GDM1 (cell line): Measurements from ENCODE around the gene HERC2.
"Not testable (repeated sequence)": the region's sequence is repeated elsewhere in the genome, so short reads cannot be mapped to it uniquely, and the experiment has no call there.

Experiments
- DNase-seq: peaks from one replicate; lab custom pipeline; 2025; lab: John Stamatoyannopoulos, UW

Gene HERC2

DNA sequence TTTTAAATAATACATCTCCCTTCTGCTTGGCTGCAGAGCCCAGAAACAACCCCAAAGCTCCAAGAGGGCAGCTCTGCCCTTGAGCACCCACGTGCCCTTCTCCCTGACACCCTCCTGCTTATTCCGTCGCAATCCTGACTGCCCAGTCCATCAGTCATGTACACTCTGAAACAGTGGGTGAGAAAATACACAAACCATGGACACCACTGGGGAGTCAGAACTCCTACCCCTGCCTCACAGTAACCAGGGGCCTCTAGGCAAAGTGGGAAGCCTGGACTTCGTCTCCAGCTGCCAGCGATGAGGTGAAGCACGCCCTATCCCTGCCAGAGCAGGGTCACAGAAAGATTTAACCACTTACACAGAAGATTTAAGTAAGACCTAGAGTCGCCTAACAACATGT lies 40.1 kb downstream of the HERC2 start:
- no peak for DNase-seq

- no peak for DNase-seq
Measured at GRCh38 chr15:28274635-28275034, 47.3 kb downstream of the HERC2 start.

GRCh38 chr15:28273873-28274610 lies 47.9 kb downstream of the HERC2 start:
- no peak for DNase-seq

- DNase-seq = no peak
Measured at GRCh38 chr15:28273468-28273867, 48.5 kb downstream of the HERC2 start.

DNA sequence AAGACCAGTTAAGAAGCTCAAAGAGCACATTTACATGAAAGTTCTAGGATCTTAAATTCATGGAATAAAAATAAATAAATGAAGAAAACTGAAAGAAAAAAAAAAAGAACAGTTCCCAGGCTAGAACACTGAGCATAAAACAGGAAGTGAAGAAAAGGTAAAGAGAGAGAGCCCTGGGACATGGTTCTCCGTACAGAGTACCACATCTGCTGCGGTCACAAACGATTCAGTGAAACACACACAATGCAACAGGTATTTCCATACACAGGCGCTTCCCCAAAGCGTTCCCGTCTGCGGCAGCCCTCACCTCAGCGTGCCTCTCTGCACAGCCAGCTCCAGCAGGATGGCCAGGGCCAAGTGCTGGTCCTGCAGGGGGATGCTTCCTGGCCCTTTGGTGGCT lies 49.4 kb downstream of the HERC2 start:
- DNase-seq = no peak

GRCh38 chr15:28271697-28272260 lies 50.2 kb downstream of the HERC2 start:
- DNase-seq = no peak

GRCh38 chr15:28269097-28269496 lies 52.9 kb downstream of the HERC2 start:
- no peak for DNase-seq

- no peak for DNase-seq
Measured at GRCh38 chr15:28267727-28268126, 54.3 kb downstream of the HERC2 start.

DNA sequence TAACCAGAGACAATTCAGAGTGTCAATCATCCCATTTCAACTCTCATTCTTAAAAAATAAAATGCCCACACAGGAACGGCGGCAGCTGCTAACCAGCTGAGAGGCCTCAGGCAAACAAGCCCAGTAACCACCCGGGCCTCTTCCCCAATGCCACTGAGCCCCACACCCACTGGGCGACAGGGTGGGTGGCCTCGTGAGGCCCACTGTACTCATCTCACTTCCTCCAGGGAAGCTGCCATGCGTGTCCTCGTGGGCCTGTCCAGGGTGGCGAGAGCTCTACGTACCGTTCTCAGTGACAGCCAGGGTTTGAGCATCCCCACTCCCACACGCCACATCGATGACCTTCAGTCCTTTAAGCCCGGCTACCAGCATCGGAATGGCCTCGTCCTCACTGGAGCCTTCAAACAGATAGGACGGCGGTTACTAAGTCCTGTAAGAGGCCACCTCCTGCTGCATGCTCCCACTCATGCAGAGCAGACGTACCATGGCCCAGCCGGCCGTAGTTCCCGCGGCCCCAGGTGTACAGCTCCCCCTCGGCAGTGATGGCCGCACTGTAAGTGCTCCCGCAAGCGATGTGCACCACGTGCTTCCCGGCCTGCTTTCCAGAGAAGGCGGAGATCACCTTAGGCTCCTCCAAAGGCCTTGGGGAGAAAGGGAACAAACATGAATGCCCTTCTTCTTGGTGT lies 56.5 kb downstream of the HERC2 start:
- no peak for DNase-seq

- DNase-seq = no peak
Measured at GRCh38 chr15:28264166-28264565, 57.8 kb downstream of the HERC2 start.

DNA sequence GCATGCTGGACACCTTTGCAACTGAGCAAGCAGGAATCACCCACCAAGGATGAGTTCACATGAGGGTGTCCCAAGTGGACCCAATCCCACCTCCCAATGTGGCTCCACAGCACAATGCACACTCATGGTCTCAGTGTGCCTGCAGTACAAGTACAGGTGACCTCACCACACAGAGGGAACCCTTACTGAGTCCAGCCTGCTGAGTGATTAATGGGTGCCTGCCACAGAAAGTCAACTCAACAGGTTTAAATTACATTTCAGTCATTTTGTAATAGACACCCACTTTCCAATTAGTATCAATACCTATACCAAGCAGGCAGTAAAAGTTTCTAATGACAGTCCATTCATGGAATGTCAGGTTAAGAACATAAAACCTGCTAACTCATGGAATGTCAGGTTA lies 59.5 kb downstream of the HERC2 start:
- no peak for DNase-seq

DNA sequence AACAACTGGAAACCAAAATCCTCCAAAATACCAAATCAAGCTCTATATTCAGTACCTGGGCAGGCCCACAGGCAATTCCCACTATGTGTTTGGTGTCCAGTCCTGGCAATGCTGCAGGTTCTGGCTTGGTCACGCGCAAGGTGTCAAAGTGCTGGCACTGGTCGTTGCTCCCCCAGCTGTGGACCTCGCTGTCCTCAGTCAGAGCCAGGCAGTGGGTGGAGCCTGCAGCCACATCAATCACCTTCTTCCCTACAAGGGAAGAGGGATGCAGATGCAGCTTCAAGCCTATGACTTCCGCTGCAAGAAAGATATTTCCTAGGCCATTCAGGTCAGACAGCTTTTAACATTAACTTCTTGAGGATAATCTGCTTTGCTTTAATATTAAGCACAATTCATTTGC lies 61.3 kb downstream of the HERC2 start:
- no peak for DNase-seq

DNA sequence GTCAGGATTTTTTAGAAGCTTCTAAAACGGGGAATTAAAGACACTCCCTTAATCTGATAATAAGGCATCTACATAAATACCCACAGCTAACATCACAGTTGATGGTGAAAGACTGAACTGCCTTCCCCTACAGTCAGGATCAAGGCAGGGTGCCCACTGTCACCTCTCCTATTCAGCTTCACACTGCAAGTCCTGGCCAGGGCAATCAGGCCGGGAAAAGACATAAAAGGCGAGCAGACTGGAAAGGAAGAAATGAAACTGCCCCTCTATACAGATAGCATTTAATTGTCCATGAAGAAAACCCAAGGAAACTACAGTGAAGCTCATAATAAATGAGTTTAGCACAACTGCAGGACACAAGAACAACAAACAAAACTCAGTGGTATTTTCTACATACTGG lies 61.7 kb downstream of the HERC2 start:
- DNase-seq = no peak

DNA sequence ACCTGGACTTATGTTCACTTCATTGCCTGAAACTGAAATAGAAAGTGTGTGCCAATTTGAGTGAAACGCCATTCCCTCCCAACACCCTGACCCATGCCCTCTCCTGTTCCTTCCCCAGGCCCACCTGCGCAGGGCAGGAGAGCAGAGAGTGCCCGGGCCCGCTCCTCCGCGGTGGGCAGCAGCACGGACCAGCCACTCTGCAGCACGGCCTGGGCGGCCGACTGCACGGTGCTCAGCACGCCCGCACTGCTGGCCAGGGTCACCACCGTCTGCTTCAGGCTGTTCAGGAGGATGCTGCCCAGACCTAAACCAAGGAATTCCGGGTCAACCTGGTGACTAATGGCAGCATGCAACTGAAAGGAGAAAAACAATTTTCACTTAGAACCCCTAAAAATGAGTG lies 66.0 kb downstream of the HERC2 start:
- no peak for DNase-seq

DNA sequence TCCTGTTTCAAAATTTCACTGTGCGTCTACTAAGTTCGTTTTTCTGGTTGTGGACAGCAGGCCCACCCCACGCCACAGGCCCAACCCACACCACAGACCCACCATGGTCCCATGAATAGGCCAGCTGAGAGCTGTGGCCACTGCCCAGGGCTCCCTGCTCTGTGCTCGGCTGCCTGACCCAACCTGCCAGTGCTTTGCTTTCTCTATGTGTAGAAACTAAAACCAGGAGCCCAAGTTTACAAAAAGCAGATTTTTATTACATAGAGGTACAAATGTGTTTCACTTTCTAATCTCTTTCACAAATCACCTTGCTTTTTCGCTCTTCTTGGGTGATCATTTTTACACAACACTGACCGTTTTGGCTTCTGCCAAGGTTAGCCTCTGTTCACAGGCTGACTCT lies 69.1 kb downstream of the HERC2 start:
- no peak for DNase-seq

DNA sequence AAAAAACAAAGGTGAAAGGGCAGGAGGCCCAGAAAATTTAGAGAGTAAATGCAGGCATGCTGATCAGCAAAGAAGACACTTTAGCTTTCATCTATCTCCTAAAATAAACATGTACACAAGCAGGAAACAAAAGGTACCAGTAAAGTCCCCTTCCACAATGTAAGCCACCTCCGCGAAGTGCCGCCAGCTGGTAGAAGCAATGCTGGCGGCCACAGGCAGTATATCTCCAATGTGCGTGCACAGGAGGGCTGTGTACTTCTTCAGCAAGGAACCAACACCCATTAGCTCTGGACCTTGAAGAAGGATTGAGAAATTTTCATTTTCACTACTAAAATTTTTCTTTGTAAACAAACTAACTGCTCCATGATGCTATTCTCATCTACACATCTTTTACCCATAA lies 75.4 kb downstream of the HERC2 start:
- no peak for DNase-seq

DNA sequence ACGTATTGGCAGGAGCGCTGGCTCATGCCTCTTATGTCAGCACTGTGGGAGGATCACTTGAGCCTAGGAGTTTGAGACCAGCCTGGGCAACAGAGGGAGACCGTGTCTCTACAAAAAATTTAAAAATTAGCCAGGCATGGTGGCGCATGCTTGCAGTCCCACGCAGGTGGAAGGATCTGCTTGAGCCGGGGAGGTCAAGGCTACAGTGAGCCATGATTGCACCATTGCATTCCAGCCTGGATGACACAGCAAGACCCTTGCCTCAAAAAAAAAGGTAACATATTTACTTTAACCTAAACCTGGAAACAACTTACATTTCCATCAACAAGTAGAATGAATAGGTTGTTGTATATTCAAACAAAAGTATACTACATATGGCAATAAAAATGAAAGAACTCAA lies 78.1 kb downstream of the HERC2 start:
- DNase-seq = no peak

DNA sequence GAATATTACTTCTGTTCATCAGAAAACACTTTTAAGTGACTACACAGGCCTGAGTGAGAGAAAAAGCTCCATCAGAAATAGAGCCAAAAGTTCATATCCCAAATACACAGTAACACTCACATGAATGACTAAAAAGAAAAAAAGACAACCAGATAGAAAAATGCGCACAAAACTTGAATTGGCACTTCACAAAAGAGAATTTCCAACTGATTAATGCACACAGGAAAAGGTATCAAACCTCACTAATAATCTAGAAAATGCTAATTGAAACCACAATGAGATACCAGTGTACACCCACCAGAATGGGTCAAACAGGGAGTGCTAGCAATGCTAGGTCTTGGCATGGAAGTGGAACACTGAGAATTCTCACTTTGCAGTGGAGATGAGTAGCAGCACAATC lies 78.6 kb downstream of the HERC2 start:
- no peak for DNase-seq

GRCh38 chr15:28238296-28238695 lies 83.7 kb downstream of the HERC2 start:
- not testable (repeated sequence) for DNase-seq

- not testable (repeated sequence) for DNase-seq
Measured at GRCh38 chr15:28231743-28232142, 90.2 kb downstream of the HERC2 start.

GRCh38 chr15:28231336-28231735 lies 90.6 kb downstream of the HERC2 start:
- DNase-seq = not testable (repeated sequence)

GRCh38 chr15:28228990-28229640 lies 92.9 kb downstream of the HERC2 start:
- DNase-seq = not testable (repeated sequence)

GRCh38 chr15:28228096-28228495 lies 93.9 kb downstream of the HERC2 start:
- DNase-seq = no peak
